H1 (cell line): ENCODE results near the gene DLL3. TPM values are rescaled to one million over a fixed set of nuclear protein-coding genes. Genes with fewer than 3 reads are reported as not detected.

Experiments
- CBX5 ChIP-seq: fragments of 300-800, 300-1000 bp; sonication (generic); IDR thresholded peaks from 2 replicates; pipeline ENCODE4 v1.7.1; 2016; ENCODE audit warnings: antibody characterized with exemption, low read length, low read depth
- CHD7 ChIP-seq: fragments of 300-600 bp; sonication (generic); IDR thresholded peaks from 2 replicates; pipeline ENCODE4 v1.7.1; 2012; ENCODE audit warnings: low read length, moderate library complexity, mild to moderate bottlenecking, inconsistent platforms; ENCODE audit not compliant: insufficient replicate concordance
- E2F6 ChIP-seq: IDR thresholded peaks from 2 replicates; pipeline ENCODE4 v1.6.1; 2012; ENCODE audit warnings: inconsistent platforms
- HDAC6 ChIP-seq: IDR thresholded peaks from one replicate; pipeline ENCODE4 v1.7.1; 2012; ENCODE audit warnings: low read depth, mild to moderate bottlenecking, inconsistent platforms, low read length, moderate library complexity
- NANOG ChIP-seq: IDR thresholded peaks from 2 replicates; pipeline ENCODE4 v1.6.1; 2011; ENCODE audit warnings: low read length, low read depth, mild to moderate bottlenecking, inconsistent platforms; ENCODE audit not compliant: insufficient read depth, poor library complexity, severe bottlenecking
- SAP30 ChIP-seq: fragments of 300-600 bp; sonication (generic); IDR thresholded peaks from 2 replicates; pipeline ENCODE4 v1.7.1; 2012; ENCODE audit warnings: low read length, moderate library complexity, mild to moderate bottlenecking, inconsistent platforms; ENCODE audit not compliant: insufficient read depth, insufficient replicate concordance
- SIX5 ChIP-seq: IDR thresholded peaks from 2 replicates; pipeline ENCODE4 v1.6.1; 2011; ENCODE audit warnings: mild to moderate bottlenecking, low read depth, low read length
- SP4 ChIP-seq: IDR thresholded peaks from 2 replicates; pipeline ENCODE4 v1.6.1; 2012; ENCODE audit warnings: low read length, inconsistent platforms
- YY1 ChIP-seq: IDR thresholded peaks from 2 replicates; pipeline ENCODE4 v1.6.1; 2011; ENCODE audit warnings: low read depth, mild to moderate bottlenecking, low read length
- polyA plus RNA-seq, 7 experiments: library from polyadenylated mRNA; depleted of rRNA in 3 of 7; stranded (reverse) in 5 of 7; unstranded in 2 of 7; fragments of >200 nt in 5 of 7; fragments of 200-250 nt in 2 of 7; gene quantifications; 1 replicate in 5 of 7; 2 replicates in 1 of 7; 4 replicates in 1 of 7; pipeline versions ENCODE4 v1.2.1 to v1.2.3, GENCODE V29; 2011 to 2013; ENCODE audit warnings: missing spikeins in 2 of 7, mixed read lengths in 2 of 7
- total RNA-seq: library from RNA; stranded (reverse); fragmentation: NEBNext Ultra II Directional; extraction: Animal tissue kit (Norgen Biotek cat#: 25700); gene quantifications from 2 replicates; pipeline ENCODE4 v1.2.1, GENCODE V29; 2021

The DLL3 gene
- total and polyA plus RNA-seq, 2 of the 8 experiments (the other 6 are each of a cell fraction or from before 2014, with no cell fraction given) = 12.2 to 13.8 TPM

GRCh38 chr19:39532233-39533002 lies 33.7 kb downstream of the DLL3 start, which contains the start of gene EID2B (continued):
- TF ChIP-seq E2F6 = peak; percentile 34; the same call in 1 of the 2 replicates
- peak; percentile 78 for TF ChIP-seq YY1
- no peak for TF ChIP-seq CBX5
- TF ChIP-seq CHD7 = no peak
- TF ChIP-seq HDAC6 = no peak
- TF ChIP-seq SP4 = peak; percentile 93; the same call in 1 of the 2 replicates
- TF ChIP-seq SIX5 = no peak
- no peak for TF ChIP-seq NANOG
- TF ChIP-seq SAP30 = no peak
